Measurements from ENCODE around the gene JAG1. TPM values are rescaled to one million over a fixed set of nuclear protein-coding genes. Genes with fewer than 3 reads are reported as not detected.

Gene JAG1
- total RNA-seq, 6 donors from 2014 or later, result 37.7 to 57.4 (median 47.0) TPM

DNA sequence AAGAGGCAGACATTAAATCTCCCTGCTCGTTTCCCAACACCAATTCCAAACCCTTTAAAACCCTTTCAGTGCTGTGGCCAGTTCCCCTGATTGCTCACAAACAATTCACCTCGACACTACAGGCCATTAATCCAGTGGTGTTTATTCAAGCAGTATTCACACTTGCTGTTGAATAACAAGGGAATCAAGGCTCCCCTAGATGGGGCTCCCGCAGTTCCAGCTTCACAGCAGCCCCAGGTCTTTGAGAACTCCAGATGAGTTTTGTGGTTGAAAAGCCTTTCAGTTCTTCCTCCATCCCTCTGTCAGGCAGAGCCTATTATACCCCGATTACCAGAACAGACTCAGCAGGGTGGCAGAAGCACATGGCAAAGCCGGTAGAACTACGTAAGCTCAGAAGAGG, 36.2 kb downstream of the JAG1 start:
- H3K27ac ChIP-seq, result peak overlapping the region; percentile 31 to 63 (median 47)
- DNase-seq (no peak), ATAC-seq (ENCODE audit: low FRiP score in 2 of 2) (no peak)
- H3K9me3 ChIP-seq, result no peaks in the 10 kb centered on the region
- H3K4me3 ChIP-seq, result no peak overlapping the region
- peaks cover 13 to 21% (median 20%) of the 10 kb centered on the region in 4 donors for H3K4me1 ChIP-seq
- 61 to 74% methylated on average over 6 of the region's 6 CpGs for WGBS, 2 donors
- H3K27me3 ChIP-seq, result no peaks in the 10 kb centered on the region
- peaks cover 28 to 50% (median 37%) of the 10 kb centered on the region in 4 donors for H3K36me3 ChIP-seq
- TF ChIP-seq EP300 (IDR thresholded peaks at IDR 0.05), result no peak
- no peak for TF ChIP-seq POLR2AphosphoS5 (IDR thresholded peaks at IDR 0.05)
- no peak for TF ChIP-seq POLR2A (IDR thresholded peaks at IDR 0.05)
- TF ChIP-seq, protein P1, sequence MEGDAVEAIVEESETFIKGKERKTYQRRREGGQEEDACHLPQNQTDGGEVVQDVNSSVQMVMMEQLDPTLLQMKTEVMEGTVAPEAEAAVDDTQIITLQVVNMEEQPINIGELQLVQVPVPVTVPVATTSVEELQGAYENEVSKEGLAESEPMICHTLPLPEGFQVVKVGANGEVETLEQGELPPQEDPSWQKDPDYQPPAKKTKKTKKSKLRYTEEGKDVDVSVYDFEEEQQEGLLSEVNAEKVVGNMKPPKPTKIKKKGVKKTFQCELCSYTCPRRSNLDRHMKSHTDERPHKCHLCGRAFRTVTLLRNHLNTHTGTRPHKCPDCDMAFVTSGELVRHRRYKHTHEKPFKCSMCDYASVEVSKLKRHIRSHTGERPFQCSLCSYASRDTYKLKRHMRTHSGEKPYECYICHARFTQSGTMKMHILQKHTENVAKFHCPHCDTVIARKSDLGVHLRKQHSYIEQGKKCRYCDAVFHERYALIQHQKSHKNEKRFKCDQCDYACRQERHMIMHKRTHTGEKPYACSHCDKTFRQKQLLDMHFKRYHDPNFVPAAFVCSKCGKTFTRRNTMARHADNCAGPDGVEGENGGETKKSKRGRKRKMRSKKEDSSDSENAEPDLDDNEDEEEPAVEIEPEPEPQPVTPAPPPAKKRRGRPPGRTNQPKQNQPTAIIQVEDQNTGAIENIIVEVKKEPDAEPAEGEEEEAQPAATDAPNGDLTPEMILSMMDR (IDR thresholded peaks at IDR 0.05), result no peak

DNA sequence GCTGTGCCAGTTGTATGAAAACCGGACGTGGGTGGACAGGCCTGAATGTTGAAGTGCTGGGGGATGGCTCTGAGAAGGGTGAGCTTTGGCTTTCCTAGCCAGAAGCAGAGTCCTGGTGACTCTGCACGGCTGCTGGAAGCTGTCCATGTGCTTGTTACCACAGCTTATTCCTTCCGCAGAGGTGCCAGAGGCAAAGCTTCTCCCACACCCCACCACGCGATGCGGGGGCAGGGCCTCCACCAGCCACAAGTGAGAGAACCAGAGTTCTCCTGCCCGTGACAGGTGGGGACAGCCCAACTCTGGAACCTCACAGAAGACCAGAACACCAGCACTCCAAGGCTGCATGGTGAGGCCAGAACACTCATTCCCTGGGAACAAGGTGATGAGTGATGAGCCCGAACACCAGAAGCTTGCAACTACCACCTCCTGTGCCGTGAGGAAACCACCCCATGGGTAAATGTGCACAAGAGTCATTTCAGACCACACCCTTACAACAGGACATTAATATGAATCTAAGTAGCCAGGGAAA, 36.7 kb downstream of the JAG1 start:
- Histone ChIP-seq H3K9me3 (no peaks in the 10 kb centered on the region), H3K4me3 (no peak overlapping the region), H3K27ac (peak overlapping the region; percentile 45 to 63 (median 56)), H3K27me3 (no peaks in the 10 kb centered on the region), H3K4me1 (peaks cover 13 to 21% (median 20%) of the 10 kb centered on the region in 4 donors), H3K36me3 (peaks cover 26 to 45% (median 33%) of the 10 kb centered on the region in 4 donors)
- WGBS, 2 donors, result 51 to 60% methylated on average over 8 to 10 of the region's 10 CpGs
- ATAC-seq (ENCODE audit: low FRiP score in 2 of 2) (peak; percentile 32 to 33), DNase-seq (peak in 1 of 2 donors; percentile 51)
- TF ChIP-seq POLR2AphosphoS5 (IDR thresholded peaks at IDR 0.05) (peak in 1 of 2 donors; percentile 32), POLR2A (IDR thresholded peaks at IDR 0.05) (no peak)

DNA sequence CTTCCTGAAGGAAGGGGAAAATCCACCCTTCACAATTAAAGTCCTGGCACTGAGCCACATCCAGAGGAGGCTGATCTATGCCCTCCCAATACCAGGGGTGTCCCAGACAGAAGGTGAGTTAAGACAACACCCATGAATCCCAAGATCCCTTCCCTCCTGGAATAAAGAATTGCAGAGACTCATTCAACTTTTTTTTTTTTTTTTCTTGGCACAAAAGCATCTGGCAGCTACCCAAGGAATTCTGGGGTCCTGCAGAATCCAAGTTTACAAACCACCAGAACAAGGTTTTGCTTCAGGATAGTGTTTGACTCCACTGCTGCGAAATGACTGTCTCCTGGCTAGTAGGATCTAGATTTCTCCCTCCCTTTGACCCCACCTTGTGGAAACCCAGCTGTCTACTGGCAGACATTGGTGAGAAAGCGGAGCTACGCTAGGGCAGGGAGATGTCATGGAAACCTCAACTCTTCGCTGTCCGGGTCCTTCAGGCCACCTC, 37.4 kb downstream of the JAG1 start:
- H3K9me3 ChIP-seq, result no peaks in the 10 kb centered on the region
- peaks cover 18 to 38% (median 25%) of the 10 kb centered on the region in 4 donors for H3K36me3 ChIP-seq
- no peaks in the 10 kb centered on the region for H3K27me3 ChIP-seq
- peak in 1 of 2 donors; percentile 69 for ATAC-seq (ENCODE audit: low FRiP score in 2 of 2)
- no peak overlapping the region for H3K4me3 ChIP-seq
- WGBS, 2 donors, result 71 to 83% methylated on average over 5 of the region's 5 CpGs
- DNase-seq, result no peak
- peak overlapping the region in 3 of 4 donors; percentile 40 to 63 (median 45) for H3K27ac ChIP-seq
- TF ChIP-seq POLR2A (IDR thresholded peaks at IDR 0.05) (no peak), POLR2AphosphoS5 (IDR thresholded peaks at IDR 0.05) (no peak), EP300 (IDR thresholded peaks at IDR 0.05) (no peak)
- TF ChIP-seq, protein P1 (IDR thresholded peaks at IDR 0.05), result no peak
- peaks cover 13 to 21% (median 20%) of the 10 kb centered on the region in 4 donors for H3K4me1 ChIP-seq

DNA sequence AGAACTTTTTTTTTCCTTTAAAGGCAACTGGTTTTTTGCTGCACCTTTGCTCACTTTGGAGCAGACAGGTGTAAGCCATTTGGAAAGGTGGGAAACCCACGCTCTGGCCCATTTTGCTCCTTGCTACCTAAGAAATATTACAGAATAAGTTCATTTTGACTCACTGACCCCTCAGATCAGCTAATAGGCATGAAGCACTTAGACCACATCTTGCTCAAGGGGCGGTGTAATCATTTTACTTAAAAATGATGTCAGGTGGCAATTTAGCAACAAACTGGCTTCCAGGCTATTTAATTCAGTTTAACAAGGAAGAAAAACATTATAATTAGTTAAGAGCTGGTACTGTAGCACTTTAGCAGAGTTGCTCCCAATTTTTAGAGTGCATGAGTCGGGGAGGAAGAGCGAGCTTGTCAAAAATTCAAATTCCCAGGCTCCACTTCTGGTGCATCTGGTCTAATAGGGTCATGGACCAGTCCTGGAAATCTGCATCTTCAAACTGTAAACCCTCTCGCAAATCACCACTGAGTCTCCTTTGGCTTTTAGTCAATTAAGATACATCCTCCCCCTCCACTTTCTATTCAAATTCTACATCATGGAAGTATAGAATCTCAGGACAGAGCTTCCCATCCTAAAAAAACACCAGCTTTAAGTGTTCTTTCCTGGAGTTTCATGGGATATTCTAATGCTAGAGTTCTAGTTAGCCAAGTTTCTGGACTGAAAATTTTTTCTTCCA, 38.2 kb downstream of the JAG1 start:
- whole genome bisulfite sequencing, 2 donors, result 91 to 95% methylated on average over 5 of the region's 5 CpGs
- ATAC-seq (ENCODE audit: low FRiP score in 2 of 2), result no peak
- H3K4me3 ChIP-seq, result no peak overlapping the region
- no peaks in the 10 kb centered on the region for H3K9me3 ChIP-seq
- H3K27me3 ChIP-seq, result no peaks in the 10 kb centered on the region
- peaks cover 13 to 21% (median 20%) of the 10 kb centered on the region in 4 donors for H3K4me1 ChIP-seq
- H3K36me3 ChIP-seq, result peaks cover 11 to 30% (median 18%) of the 10 kb centered on the region in 4 donors
- TF ChIP-seq POLR2AphosphoS5 (IDR thresholded peaks at IDR 0.05) (no peak), EP300 (IDR thresholded peaks at IDR 0.05) (no peak), POLR2A (IDR thresholded peaks at IDR 0.05) (no peak)
- TF ChIP-seq, protein P1 (IDR thresholded peaks at IDR 0.05), result no peak
- H3K27ac ChIP-seq, result peak overlapping the region in 2 of 4 donors; percentile 45 to 63
- no peak for DNase-seq

DNA sequence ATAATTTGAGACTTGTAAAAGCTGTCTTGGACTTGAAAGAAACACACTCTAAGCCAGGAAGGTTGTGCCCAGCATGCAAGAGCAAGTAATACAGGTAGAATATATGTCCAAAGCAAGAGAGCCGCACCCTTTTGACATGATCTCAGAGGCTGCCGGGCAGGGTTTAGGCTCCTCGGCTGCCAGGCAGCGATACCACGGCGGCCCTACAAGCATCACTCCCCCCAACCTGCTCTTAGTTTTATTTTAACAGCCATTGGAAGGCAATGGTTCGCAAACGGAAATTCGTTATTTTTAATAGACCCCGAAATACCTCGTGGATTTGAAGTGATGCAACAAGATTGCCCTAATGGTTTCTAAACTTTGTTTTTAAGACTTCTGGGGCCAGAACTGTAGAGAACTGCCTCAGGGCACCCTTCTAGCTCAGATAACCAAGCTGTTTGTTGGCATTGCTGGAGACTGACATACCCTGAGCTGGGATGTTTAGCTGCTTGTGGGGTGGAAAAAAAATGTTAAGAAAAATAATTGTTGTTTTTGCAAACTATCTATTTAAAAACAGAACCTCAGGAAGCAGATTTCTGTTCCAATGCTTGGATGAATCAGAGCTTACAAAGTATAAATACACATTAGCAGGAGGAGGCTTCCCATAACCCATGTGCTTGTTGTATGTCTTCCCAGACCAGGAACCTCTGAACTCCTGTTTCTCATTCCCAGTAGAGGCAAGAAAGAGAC, 39.0 kb downstream of the JAG1 start:
- no peak for DNase-seq

More for the DNA sequence above, 39.0 kb downstream of the JAG1 start:
- H3K4me1 ChIP-seq, result peaks cover 13 to 21% (median 20%) of the 10 kb centered on the region in 4 donors
- H3K4me3 ChIP-seq, result no peak overlapping the region
- peaks cover 4 to 22% (median 10%) of the 10 kb centered on the region in 4 donors for H3K36me3 ChIP-seq
- ATAC-seq (ENCODE audit: low FRiP score in 2 of 2), result no peak
- no peak overlapping the region for H3K27ac ChIP-seq
- TF ChIP-seq POLR2AphosphoS5 (IDR thresholded peaks at IDR 0.05) (no peak), POLR2A (IDR thresholded peaks at IDR 0.05) (no peak), EP300 (IDR thresholded peaks at IDR 0.05) (no peak)
- TF ChIP-seq, protein P1 (IDR thresholded peaks at IDR 0.05), result no peak
- H3K9me3 ChIP-seq, result no peaks in the 10 kb centered on the region
- no peaks in the 10 kb centered on the region for H3K27me3 ChIP-seq
- WGBS, 2 donors, result 90% methylated on average over 11 of the region's 11 CpGs

All from upper lobe of left lung (tissue), 6 donors.